ENCODE results near the gene FSIP1.

FSIP1 gene

DNA sequence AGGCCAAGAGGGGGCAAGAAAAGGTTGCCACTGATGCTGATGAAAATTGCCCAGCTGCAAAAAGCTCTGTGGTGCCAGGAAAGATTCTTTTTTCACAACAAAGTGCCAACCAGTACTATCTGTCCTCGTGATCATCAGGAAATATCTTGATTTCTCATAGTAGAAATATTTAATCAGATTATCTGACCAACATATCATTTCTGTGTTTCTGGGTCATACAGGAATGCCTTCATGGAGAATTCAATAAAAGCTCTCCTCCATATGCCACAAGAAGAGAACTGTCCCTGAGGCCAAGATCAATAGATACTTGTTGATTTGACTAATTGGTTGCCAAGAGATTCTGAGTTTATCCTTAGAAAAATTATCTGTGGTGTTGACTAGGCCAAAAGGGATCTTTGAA lies 63.5 kb downstream of the FSIP1 start:
- DNase-seq = no peak

DNA sequence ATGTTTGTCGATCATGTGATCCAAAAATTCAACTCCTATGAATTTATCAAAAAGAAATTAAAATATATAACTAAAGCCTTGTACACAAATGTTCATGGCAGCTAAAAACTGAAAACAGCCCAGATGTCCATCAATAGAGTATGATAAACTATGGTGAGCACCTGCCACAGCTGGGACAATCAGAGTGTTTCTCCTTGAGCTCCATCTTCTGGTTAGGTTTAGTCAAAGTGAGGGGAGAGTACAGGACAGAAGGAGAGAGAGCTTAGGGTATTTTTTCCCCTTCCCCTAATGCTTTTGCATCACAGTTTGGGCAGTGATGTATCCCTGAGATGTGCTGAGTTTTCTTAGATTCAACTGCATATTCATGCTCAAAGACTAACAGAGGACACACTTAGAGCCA lies 65.5 kb downstream of the FSIP1 start:
- DNase-seq = no peak

- DNase-seq = no peak
These were observed 68.4 kb downstream of the FSIP1 start for GRCh38 chr15:39714251-39714650.

DNA sequence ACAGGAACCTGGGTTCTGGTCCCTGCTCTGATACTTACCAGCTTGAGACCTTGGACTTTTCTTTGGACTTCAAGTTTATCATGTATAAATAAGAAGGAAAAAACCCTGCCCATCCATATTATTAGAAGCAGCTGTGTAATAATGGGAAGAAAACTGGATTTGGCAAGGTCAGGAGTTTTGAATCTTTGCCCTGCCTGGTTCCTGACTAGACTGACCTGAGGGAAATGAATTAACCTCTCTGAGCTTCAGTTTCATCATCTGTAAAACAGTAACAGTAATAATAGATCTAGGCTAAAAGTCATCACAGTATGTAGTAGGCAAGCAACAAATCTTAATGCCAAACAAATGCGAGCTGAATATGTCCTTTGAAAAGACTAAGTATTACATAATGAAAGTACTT lies 68.8 kb downstream of the FSIP1 start:
- DNase-seq = no peak

GRCh38 chr15:39710681-39711080 lies 72.0 kb downstream of the FSIP1 start:
- no peak for DNase-seq

DNA sequence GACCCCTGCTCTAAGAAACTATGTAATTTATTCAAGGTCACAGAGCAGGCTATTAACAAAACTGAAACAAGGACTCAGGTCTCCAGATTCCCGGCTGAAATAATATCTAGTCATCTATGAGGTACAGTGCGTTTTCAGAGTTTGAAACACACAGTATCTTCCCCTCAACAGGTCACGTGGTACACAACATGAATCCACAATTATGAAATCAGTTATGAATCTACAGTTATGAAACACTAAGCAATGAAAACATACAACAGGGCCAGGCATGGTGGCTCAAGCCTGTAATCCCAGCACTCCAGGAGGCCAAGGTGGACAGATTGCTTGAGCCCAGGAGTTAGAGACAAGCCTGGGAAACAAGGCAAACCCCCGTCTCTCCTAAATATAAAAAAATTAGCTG lies 72.7 kb downstream of the FSIP1 start:
- DNase-seq = no peak

DNA sequence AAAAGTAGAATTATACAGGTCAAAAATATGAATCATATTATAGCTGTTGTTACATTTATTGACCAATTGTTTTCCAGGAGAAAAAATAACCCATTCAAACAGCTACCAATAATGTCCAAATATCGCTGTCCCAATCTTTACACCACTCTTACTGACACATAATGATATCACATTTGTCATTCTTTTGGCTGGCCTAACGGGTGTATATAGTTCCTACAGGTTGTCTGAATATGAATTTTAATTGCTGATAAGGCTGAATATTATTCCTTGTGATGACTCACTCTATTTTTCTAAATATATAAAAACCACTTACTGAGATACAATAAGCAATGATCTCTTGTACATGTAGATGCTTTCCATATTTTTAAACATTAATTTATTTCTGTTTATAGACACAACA lies 76.4 kb downstream of the FSIP1 start:
- DNase-seq = no peak

DNA sequence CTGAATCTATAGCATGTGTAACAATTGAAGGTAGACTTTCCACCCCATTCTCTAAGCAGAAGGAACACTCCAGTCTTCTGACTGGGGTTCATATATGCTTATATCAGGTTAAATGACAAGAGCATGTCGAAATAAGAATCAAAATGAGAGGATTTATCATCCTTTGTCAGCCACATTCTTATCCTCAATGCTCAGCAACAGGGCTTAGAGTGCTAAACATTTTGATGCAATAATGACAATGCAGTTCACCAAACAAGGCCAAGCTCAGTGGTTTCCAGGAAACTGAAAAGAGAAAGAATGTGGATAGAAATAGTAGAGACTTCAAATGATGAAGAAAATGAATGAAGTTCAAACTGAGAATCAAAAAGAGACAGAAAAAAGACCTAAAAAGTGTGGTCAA lies 78.0 kb downstream of the FSIP1 start:
- DNase-seq = no peak

DNA sequence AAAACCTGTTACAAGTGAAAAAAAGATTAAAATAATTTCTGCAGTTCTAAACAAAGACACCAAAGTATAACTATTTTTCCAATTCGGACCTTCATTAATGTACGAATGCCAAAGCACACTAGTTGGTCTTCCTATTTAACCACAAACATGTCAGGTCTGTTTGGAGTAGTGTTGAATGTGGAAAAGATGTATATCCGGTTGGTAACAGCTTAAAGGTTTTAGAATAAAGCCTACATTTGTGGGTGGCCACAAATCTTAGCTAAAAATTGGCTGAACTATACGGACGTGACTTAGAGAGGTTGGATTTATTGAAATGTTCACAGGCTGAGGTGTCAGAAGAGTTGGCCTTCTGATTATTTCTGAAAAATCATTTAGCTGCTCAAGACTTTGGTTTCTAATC lies 78.4 kb downstream of the FSIP1 start:
- no peak for DNase-seq

DNA sequence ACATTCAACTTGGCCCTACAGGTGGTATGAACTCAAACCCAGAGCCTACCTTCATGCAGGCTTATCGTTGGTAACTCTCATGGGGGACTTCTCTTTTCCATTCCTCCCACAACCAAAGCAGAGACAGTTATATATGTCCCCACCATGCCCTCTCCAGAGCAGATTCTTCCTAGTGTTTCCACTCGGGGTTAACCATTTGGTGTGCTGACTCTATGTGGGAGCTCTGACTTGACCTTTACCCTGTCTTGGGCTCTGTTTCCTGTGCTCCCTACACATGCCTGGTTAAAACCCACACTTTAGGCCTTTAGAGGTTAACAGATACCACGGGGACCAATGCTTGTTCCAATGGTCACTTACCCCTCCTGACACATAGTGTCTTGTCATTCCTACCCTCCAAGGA lies 80.7 kb downstream of the FSIP1 start:
- no peak for DNase-seq

DNA sequence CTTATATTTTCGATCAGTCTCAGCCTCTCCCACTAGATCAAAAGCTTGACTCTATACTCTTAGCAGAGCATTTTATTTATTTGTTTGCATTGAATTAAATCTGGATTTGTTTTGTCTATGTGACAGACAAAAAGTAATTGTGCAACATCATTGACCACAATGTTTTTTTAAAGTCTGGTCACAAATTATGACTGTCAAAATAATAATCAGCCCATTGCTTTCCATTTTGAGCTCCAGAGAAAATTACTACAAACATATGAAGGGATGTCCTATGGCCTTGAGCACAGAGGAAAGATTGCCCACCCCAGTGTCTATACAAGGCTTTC lies 82.3 kb downstream of the FSIP1 start:
- DNase-seq = no peak

DNA sequence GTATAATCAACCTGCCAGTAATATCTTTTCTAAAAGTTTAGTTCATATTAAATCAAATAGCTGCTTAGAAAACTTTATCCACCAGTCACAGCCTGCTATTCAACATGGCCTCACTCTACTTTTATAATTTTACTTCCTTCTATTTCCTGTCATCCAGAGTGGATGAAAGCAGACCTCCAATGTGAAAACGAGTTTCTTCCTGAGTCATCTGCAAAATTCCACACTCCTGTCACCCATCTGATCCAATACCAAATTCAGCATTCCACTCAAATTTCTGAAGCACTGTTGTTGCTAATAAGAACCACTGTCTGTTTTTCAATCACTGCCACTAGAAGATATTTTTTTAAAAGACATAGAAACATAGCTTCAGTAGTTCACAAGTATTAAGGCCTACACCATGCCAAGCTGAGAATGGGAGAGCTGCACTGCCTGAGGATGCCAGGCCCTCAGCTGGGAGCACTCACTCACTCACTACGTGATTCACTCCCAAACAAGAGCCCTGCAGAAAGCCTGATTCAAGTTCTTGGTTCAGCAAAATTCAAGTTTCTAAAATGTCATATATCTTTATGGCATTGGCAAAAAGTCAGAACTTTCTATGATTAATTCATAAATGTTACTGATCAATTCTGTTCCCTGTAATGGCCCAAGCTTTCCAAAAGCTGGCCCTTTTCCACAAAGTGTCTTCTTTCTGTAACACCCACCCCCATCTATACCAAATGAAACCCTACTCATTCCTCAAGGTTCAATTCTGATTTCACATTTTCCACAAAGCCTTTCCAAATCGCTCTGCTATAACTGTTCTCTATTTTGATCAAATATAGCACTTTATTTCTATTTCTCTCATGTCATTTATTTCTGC lies 82.9 kb downstream of the FSIP1 start:
- DNase-seq = no peak

DNA sequence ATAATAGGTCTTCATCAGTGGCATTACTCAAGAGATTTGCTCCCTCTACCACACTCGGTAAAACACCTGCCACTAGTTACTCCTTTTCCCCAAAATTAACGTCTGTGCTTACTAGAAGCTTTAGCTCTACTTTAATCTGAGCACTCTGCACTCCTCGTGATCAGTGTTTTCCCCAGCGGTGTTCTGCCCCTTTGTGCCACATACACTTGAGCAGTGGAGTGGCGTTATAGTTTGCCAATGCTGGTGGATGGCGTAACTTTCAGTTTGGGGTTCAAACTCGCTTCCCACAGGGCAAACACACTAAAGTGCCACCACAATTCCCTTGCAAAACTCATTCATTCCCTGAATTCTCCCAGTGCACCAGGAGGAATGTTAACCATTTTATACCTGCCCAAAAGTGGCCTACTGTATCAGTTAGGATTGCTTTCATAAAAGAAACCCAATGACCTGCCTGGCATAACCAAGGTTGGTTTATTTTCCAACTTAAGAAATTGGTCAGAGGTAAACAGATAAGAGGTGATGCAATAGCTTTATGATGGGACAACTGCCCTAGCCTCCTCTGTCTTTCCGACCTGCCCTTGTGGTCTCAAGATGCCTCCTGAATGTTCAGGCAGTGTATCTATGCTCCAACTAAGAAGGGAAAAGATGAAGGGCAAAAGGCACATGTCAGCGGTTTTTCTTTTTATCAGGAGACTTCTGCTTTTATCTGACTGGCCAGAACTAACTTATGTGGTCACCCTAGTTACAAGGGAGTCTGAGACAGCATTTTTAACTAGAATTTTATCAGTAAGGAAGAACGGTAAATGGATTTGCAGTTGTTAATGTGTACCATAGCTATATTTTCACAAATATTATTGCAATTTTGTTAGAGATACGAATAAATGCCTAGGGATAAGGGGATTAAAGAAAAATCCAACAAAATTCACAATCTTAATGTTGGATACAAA lies 83.9 kb downstream of the FSIP1 start:
- DNase-seq = no peak

- no peak for DNase-seq
These were observed 85.1 kb downstream of the FSIP1 start for GRCh38 chr15:39697509-39697908.

DNA sequence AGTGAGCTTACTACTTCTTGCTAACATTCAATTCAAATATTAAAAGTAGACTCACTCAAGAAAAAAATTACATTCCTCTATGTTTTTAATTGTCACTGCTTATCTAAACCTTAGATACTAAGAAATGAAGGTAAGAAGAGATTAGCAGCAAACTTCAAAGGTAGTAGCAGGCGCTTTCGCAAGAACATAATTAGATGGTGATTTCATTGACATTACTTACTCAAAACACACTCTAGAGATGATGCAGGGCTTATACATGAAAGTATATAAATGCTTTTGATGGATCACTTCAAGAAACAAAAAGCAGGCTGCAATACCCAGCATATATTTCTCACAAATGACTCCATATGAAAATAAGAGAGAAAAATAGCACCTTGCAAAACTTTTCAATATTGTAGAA lies 86.8 kb downstream of the FSIP1 start:
- no peak for DNase-seq

DNA sequence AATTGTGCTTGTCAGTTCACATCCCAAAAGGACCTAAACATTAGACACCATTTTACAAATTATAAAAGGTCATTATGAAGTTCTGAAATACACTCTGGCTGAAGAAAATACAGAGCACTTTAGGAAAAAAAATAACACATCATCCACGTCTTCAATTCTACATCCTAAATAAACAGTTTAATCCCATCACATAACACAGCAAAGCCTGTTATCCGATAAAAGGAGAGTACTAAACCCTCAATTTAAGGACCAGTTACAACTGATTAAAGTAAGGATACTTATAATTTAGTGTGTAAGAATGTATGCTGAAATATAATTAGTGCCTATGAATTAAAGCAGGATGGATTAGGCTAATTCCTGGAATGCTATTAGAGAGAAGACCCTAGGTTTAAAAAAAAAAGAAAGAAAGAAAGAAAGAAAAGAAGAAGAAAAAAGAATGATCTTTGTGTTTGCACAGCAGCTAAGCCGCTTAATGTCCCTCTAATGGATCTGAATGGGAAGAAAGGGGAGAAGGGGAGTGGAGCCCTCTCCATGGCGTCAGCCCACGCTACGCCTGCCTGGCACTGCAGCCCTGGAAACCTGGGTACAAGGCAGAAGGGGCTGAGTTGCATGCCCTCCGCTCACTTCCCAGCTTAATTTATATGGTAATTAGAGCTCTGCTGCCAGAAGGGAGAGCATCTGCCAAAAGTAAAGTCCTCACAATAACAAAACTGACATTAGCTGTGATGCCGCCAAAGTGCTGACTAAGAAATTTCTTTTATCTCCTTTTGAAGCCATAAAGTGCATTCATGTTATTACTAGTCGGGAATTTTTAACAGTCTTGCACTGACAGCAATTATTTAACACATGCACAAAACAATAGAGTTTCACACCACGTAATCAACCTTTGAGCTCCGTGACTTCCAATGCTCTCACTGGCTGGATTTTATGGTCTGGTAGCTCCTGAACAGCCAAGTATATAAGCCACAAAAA lies 90.0 kb downstream of the FSIP1 start:
- peak; percentile 94 for DNase-seq

- no peak for DNase-seq
These were observed 91.6 kb downstream of the FSIP1 start for GRCh38 chr15:39690881-39691634.

GRCh38 chr15:39687965-39688364 lies 94.7 kb downstream of the FSIP1 start:
- no peak for DNase-seq

DNA sequence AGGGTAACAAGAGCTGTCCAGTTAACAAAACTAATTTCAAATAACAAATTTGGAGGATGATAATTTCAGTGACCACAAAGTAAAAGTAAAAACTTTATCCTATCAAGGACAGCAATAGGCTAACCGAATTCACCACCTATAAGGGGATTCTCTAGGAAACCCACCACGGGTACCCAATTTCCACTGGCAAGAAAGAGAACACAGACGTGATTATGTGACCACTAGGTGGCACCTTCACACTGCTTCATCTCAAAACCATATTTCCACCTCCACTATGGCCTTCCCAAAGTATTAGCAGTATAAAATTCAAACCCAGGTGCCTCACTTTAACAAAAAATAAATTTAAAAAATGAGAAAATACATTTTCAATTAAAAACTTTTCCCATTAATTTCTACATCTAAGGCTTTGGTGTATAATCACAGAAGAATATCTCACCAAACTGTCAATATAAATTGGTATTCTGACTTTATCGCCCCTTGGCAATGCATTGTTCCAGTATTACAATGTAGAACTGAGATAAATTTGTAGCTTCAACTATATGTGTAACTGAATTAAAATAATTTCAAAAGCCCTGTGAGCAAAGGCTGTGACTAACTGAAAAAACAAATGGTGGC lies 96.5 kb downstream of the FSIP1 start:
- DNase-seq = peak; percentile 75

GRCh38 chr15:39685367-39685766 lies 97.3 kb downstream of the FSIP1 start:
- DNase-seq = no peak

- no peak for DNase-seq
These were observed 98.4 kb downstream of the FSIP1 start for GRCh38 chr15:39684233-39684632.

DNA sequence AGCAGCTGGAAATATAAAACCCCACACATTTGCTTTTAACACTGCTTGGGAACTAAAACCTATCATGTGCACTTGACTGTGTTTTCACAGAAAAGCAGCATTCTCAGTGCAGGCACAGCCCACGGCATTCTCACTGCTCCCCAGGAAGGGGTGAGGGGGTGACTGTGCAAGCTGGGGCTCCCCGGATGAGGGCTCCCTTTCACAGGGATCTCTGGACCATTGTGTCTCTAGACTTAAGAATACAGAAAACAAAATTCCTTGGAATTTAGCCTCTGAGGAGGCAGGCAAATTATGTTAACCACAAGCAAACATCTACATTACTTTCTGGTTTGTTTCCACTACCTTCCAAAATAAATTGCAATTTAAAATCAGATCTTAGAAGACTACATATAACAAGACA lies 100.3 kb downstream of the FSIP1 start:
- DNase-seq = no peak

Measured in NCI-H69 (cell line).